ENCODE results near the gene PHC2.

PHC2 gene

GRCh38 chr1:33430692-33431593 lies at the start of gene PHC2:
TSS of gene PHC2 (minus strand) at chr1:33431095. CDS start at chr1:33375539, 55,556 bp downstream.
- intact Hi-C loops (cut with DNase I), result loop anchor here (5.0 kb wide), 1 partner anchor 84 kb away; no protein-coding TSS in a partner anchor
- DNase-seq, result peak; percentile 99 to 100 (median 100)

GRCh38 chr1:33477451-33477850 lies 46.6 kb upstream of the PHC2 start:
- no peak for DNase-seq
- intact Hi-C loops (cut with DNase I), result loop anchor here (10.0 kb wide), 1 partner anchor 353 kb away; no protein-coding TSS in a partner anchor

GRCh38 chr1:33473900-33474299 lies 43.0 kb upstream of the PHC2 start:
- DNase-seq, result no peak
- intact Hi-C loops (cut with DNase I), result loop anchor here (10.0 kb wide), 1 partner anchor 349 kb away; no protein-coding TSS in a partner anchor

GRCh38 chr1:33472269-33472980 lies 41.5 kb upstream of the PHC2 start, which contains the start of gene ZSCAN20:
TSS of gene ZSCAN20 (plus strand) at chr1:33472645. CDS start at chr1:33479289, 6,644 bp downstream.
- intact Hi-C loops (cut with DNase I), result loop anchor here (10.0 kb wide), 1 partner anchor 348 kb away; no protein-coding TSS in a partner anchor
- DNase-seq, result peak; percentile 98 to 100 (median 99)

- no peak for DNase-seq
- intact Hi-C loops (cut with DNase I), result loop anchor here (2.0 to 10.0 kb wide), 2 partner anchors 177 to 347 kb away; no protein-coding TSS in a partner anchor
These were observed 40.5 kb upstream of the PHC2 start for GRCh38 chr1:33471416-33471815.

GRCh38 chr1:33470495-33471012 lies 39.7 kb upstream of the PHC2 start:
- intact Hi-C loops (cut with DNase I), result loop anchor here (2.0 to 10.0 kb wide), 2 partner anchors 176 to 346 kb away; no protein-coding TSS in a partner anchor
- peak; percentile 58 to 94 (median 85) for DNase-seq

GRCh38 chr1:33469691-33470090 lies 38.8 kb upstream of the PHC2 start:
- intact Hi-C loops (cut with DNase I), result loop anchor here (2.0 to 10.0 kb wide), 2 partner anchors 175 to 345 kb away; no protein-coding TSS in a partner anchor
- DNase-seq, result no peak

- intact Hi-C loops (cut with DNase I), result no loop called here
- no peak for DNase-seq
These were observed 38.1 kb upstream of the PHC2 start for GRCh38 chr1:33468967-33469366.

GRCh38 chr1:33468531-33468930 lies 37.6 kb upstream of the PHC2 start:
- no peak for DNase-seq
- intact Hi-C loops (cut with DNase I), result no loop called here

- peak in 10 of 42 donors; percentile 21 to 65 (median 38) for DNase-seq
- intact Hi-C loops (cut with DNase I), result no loop called here
These were observed 37.1 kb upstream of the PHC2 start for GRCh38 chr1:33468011-33468410.

GRCh38 chr1:33466159-33466558 lies 35.3 kb upstream of the PHC2 start:
- peak in 9 of 42 donors; percentile 19 to 60 (median 31) for DNase-seq
- intact Hi-C loops (cut with DNase I), result no loop called here

- intact Hi-C loops (cut with DNase I), result no loop called here
- DNase-seq, result no peak
These were observed 34.4 kb upstream of the PHC2 start for GRCh38 chr1:33465316-33465715.

GRCh38 chr1:33464552-33464951 lies 33.7 kb upstream of the PHC2 start:
- DNase-seq, result no peak
- intact Hi-C loops (cut with DNase I), result no loop called here

- DNase-seq, result no peak
- intact Hi-C loops (cut with DNase I), result no loop called here
These were observed 31.7 kb upstream of the PHC2 start for GRCh38 chr1:33462405-33463164.

- intact Hi-C loops (cut with DNase I), result no loop called here
- DNase-seq, result peak in 13 of 42 donors; percentile 18 to 58 (median 35)
These were observed 30.2 kb upstream of the PHC2 start for GRCh38 chr1:33460947-33461629.

- DNase-seq, result no peak
- intact Hi-C loops (cut with DNase I), result no loop called here
These were observed 29.2 kb upstream of the PHC2 start for GRCh38 chr1:33460144-33460543.

- no peak for DNase-seq
- intact Hi-C loops (cut with DNase I), result no loop called here
These were observed 28.8 kb upstream of the PHC2 start for GRCh38 chr1:33459691-33460090.

GRCh38 chr1:33456502-33456886 lies 25.6 kb upstream of the PHC2 start:
- no peak for DNase-seq
- intact Hi-C loops (cut with DNase I), result no loop called here
